Measurements from ENCODE around the gene XPO6.

Gene XPO6

DNA sequence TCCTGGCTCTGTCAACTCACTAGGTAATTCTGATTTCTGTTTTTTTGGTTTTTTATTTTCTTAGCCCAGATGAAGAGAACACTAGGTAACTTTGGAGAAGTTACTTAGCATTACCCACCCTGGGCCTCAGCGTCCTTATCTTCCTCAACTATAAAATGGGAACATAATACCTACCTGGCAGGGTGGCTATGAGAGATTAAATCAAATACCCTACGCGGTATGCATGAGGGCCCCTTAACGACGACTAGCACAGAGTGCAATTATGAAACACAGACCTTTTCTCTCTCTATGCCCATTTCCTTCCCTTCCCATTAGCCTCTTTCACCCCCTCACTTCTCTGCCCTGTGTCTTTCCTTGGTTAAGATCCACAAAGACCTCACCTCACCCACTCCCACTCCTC lies 11.1 kb downstream of the XPO6 start:
- no peak overlapping the region for H3K4me3 ChIP-seq (ENCODE audit: low read depth, low read length)
- TF ChIP-seq, protein P1, sequence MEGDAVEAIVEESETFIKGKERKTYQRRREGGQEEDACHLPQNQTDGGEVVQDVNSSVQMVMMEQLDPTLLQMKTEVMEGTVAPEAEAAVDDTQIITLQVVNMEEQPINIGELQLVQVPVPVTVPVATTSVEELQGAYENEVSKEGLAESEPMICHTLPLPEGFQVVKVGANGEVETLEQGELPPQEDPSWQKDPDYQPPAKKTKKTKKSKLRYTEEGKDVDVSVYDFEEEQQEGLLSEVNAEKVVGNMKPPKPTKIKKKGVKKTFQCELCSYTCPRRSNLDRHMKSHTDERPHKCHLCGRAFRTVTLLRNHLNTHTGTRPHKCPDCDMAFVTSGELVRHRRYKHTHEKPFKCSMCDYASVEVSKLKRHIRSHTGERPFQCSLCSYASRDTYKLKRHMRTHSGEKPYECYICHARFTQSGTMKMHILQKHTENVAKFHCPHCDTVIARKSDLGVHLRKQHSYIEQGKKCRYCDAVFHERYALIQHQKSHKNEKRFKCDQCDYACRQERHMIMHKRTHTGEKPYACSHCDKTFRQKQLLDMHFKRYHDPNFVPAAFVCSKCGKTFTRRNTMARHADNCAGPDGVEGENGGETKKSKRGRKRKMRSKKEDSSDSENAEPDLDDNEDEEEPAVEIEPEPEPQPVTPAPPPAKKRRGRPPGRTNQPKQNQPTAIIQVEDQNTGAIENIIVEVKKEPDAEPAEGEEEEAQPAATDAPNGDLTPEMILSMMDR (IDR thresholded peaks at IDR 0.05; ENCODE audit: low read depth, low read length) = no peak

- H3K4me3 ChIP-seq (ENCODE audit: low read depth, low read length) = no peak overlapping the region
These were observed 15.3 kb downstream of the XPO6 start for GRCh38 chr16:28196387-28196987.

GRCh38 chr16:28195859-28196258 lies 15.9 kb downstream of the XPO6 start:
- TF ChIP-seq, protein P1 (IDR thresholded peaks at IDR 0.05; ENCODE audit: low read depth, low read length) = no peak
- H3K4me3 ChIP-seq (ENCODE audit: low read depth, low read length) = no peak overlapping the region

More at GRCh38 chr16:28196387-28196987, 15.3 kb downstream of the XPO6 start:
- TF ChIP-seq, protein P1 (IDR thresholded peaks at IDR 0.05; ENCODE audit: low read depth, low read length) = no peak

GRCh38 chr16:28193530-28194423 lies 18.0 kb downstream of the XPO6 start:
- H3K4me3 ChIP-seq (ENCODE audit: low read depth, low read length) = peak overlapping the region; percentile 3; the same call in 1 of the 2 replicates
- TF ChIP-seq, protein P1 (IDR thresholded peaks at IDR 0.05; ENCODE audit: low read depth, low read length) = no peak

DNA sequence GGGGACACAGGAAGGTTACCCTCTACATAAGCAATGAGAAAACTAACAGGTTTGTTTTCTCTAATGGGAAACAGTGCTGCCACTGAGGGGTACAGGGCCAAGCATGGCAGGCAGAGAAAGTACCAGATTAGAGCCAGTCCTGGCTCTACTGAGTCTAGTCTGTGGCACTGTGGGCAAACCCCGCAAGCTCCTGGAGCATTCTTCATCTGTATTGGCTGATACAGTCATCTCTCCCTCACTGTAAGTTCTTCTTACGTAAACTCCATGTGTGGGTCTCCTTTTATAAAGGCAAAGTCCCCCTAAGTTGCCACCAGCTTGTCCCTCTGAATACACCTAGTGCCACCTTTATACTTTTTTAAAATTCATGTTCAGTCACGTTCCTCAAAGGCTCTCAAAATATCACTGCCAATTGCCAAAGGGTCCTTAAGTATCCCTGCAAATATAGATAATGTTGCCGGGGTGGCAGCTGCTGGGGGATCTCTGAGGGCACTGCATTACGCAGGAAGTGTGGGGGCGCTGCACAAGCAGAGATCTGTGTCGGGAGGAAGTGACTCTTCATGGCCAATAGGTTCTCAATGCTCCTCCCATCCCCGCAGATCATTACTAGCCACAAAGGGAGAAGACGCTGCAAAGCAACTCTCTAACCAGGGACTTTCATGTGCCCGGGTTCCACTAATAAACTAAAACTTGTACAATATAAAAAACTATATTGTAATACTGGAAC lies 18.8 kb downstream of the XPO6 start:
- TF ChIP-seq, protein P1 (IDR thresholded peaks at IDR 0.05; ENCODE audit: low read depth, low read length) = no peak
- H3K4me3 ChIP-seq (ENCODE audit: low read depth, low read length) = no peak overlapping the region

GRCh38 chr16:28191364-28191960 lies 20.3 kb downstream of the XPO6 start:
- H3K4me3 ChIP-seq (ENCODE audit: low read depth, low read length) = no peak overlapping the region
- TF ChIP-seq, protein P1 (IDR thresholded peaks at IDR 0.05; ENCODE audit: low read depth, low read length) = no peak

Data from WI38 (cell line).